Stromal cell of bone marrow (primary cell): ENCODE results near the gene SLC44A3.

Experiments used
- DNase-seq: peaks from one replicate; pipeline ENCODE4 v3.0.0-alpha.2; 2012; ENCODE audit warnings: low read depth

The SLC44A3 gene

DNA sequence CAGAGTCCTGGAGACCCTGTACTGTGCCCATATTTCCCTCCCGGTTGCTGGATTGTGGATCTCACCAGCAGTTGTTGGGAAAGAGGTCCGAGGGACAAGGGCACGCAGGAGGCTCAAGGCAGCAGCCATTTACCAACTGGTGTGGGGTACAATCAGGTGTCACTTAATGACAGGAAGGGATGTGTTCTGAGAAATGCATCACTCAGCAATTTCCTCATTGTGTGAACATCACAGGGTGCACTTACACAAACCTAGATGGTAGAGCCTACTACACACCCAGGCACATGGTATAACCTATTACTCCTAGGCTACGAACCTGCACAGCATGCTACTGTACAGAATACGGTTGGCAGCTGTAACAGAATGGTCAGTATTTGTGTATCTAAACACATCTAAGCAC, 20.7 kb downstream of the SLC44A3 start:
- no peak for DNase-seq

DNA sequence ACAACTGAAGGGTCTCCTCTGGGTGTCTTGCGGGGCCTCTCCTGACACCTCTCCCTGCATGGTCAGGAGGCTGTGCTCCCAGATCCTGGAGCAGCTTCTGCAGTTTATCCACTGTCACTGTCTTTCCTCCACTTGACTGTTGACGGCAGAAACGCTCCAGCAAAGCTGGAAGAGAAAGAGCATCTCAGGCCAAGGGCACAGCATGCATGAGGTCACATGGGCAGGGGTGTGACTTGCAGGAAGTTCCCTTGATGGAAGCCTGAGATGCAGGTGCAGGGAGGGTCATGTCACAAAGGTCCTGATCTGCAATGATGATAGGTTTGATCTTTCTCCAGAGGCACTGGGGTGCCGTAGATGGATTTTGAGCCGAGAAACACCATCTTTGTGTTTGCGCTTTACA, 23.3 kb downstream of the SLC44A3 start:
- no peak for DNase-seq

DNA sequence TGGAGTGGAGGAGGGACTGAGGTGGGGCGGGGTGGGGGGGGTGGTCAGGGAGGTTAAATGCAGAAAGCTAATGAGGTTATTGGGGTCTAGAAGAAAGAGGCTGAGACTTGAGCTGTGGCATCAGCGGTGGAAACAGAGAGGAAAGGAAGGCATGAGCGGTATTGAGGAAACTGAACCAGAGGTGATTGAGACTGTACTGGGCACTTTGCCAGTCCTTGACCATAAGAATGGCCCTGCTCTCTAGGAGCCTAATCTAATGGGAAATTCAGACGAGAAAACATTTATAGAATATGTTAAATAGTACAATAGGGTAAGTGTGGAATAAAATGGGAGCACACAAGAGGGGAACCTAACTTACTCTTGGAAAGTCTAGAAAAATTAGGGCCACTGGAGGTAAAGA, 23.7 kb downstream of the SLC44A3 start:
- DNase-seq = no peak

DNA sequence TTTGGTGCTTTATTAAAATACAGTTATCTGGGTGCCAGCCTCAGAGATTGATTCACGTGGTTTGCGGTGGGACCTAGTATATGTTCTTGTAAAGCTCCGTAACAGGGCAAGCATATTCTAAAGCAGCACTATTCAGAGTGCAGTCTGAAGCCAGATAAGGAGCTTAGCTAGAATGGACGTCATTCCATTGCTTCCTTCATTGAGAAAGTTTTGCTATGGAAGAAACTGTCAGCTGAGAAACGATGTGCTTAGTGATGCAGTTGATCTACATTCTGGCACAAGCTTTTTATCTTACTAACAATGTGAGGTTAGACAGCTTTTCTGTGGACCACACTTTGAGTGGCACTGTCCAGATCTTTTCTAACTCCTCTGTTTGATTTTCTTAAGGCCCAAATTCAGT, 26.2 kb downstream of the SLC44A3 start:
- no peak for DNase-seq

DNA sequence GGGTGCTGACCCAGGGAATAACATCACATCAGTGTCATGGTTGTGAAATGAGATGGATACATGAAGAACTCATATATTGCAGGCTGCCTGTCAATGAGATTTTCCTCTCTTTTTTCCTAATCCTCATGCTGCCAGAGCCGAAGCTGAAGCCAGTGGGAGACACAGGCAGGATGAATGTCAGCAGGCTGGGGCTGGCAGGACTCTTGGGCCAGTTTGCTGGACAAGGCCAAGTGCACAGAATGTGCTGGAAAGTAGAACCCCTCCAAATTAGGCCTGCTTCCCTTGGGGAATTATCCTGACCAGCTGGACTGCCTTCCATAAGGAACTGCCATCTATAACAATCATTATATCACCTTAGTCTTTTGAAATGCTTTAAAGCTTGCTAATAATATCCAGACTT, 31.4 kb downstream of the SLC44A3 start:
- no peak for DNase-seq

DNA sequence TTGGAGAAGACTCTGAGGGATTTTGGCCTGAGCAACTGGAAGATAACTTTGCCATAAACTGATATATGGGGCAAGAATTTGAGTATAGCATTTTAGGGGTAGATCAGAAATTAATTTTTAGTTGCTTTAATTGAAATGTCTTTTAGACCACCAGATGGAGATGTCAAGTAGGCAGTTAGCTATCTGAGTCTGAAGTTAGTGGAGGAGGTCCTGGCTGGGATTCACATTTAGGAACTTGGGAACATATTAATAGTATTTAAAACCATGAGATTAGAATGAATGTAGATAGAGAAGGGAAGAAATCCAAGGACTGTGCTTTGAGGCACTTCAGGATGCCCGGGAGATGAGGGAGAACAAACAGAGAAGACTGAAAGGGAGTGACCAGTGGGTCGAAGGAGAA, 32.6 kb downstream of the SLC44A3 start:
- DNase-seq = no peak

DNA sequence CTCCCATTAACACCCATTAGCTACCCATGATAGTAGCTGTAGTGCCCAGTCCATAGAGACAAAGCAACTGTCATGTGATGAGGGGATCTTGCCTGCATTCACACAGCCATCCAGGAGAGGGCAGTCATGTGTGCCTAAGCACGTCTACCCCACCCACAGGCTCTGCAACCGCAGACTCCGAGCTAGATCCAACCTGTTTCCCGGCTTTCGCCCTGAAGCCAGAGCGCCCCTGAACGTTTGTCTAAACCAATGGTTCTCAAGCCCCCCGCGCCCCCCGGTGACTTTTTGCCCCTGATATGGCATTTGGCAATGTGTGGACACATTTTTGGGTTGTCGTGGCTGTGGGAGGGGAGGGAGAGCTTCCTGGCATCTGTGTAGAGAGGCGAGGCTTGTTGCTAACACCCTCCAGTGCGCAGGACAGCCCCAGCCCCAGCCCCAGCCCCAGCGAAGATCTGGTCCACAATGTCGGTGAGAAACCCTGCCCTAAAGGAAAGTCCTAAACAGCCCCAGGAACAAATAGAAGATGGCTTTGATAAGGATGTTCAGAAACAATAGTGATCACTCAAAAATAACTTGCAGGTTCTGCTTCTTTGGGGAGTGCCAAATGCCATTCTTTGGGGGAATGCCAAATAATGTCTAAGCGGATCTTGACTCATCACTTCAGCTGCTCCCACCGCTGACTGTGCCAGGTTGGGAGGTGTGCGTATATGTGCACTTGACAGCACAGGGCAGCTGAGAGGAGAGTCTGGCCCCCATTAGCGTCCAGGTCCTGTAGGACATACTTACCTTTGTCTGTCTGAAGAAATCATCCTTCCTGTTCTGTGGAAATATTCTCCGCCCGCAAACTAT, 34.5 kb downstream of the SLC44A3 start:
- peak; percentile 81 for DNase-seq

DNA sequence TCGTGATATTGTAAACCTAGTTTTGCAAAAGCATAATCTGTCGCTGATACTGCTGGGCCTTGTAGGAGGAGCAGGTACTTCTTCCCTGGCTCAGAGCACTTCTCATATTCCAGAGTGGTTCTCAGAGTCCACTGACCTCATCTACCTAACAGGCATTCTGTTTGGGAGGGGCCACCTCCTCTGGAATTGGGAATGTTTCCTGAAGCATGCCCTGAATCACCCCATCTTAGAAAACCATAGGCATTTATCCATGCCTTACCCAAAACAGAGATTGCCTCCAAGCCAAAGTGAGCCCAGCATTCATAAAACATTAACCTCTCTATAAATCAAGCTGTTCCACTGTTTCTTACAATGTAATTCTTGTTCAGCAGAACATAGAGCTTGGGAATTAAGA, 35.1 kb downstream of the SLC44A3 start:
- DNase-seq = no peak

DNA sequence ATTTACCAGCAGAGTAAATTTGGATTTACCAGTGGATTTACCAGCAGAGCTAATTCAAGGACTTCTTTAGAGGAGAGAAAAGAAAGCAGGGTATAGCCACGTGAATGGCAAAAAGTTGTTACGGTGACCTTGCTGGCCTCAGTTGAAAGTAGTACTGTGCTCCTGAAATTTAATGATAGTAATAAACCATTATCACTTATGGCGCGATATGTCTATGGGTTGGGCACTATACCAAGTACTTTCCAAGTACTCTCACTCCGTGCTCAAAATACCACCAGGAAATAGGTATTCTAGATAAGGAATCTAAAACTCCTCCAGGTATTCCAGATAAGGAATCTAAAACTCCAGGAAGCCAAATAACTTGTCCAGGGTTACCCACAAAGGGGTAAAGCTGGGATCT, 35.8 kb downstream of the SLC44A3 start:
- no peak for DNase-seq

DNA sequence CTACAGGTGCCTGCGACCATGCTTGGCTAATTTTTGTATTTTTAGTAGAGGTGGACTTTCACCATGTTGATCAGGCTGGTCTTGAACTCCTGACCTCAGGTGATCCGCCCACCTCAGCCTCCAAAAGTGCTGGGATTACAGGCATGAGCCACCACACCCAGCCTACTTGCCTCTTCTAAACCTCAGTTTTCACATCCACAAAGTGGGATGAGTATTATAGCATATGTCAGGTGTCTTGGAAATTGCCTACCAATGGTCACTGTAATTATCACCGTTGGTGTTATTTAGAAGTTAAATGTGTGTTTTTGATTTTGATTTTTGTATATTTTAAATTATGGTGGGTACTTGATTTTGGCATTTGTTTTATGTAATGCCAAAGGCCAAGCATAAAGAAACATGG, 36.7 kb downstream of the SLC44A3 start:
- no peak for DNase-seq

DNA sequence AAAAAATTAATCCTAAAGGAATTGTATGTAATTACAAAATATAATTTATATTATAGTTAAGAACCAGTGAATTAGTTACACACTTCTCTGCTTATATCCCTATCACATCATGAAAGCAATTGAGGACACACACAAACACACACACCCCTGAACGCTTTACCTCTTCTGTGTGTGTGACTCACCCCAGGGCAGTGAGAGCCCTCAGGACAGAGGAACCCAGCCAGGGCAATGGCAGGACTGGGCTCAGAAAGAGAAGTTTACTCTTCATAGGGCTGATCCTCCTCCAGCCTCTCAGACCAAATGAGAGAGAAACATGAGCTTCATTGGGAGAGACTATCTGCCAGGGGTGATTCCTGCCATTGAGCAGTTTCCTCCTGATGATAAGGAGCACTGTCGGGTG, 38.1 kb downstream of the SLC44A3 start:
- DNase-seq = no peak

DNA sequence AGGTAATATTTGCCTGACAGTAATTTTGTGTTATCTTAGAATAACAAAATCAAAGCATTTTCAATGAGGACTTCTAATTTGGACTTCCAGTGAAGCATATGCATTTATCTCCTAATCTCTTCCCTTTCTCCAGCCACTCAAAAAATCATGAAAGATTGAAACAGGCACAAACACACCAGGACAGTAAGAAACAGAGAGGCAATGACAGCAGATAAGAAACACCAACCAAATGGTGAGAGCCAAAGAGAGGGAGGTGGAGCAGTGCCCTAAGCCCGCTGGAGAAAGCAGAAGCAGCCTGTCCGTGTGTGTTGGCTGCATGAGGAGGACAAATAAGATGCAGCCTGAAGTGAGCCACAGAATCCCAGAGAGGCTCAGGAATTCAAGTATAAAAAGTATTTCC, 39.0 kb downstream of the SLC44A3 start:
- DNase-seq = no peak

DNA sequence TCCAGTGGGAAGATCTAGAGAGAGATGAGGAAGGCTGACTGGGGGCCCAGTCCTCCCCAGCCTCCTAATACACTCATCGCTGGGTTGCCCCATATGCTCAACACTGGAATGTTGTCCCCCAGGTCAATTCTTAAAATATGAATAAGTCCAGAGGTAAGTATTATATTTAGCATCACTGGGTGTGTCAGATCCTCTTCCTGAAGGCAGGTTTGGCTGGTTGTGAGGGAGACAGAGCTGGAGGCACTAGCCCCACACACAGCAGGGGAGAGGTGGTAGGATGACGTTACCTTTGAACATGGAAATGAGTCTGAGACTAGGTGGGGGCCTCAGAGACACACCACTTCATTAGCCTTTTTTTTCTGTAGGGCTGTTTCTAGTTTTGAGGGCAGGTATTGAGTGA, 42.6 kb downstream of the SLC44A3 start:
- DNase-seq = no peak

DNA sequence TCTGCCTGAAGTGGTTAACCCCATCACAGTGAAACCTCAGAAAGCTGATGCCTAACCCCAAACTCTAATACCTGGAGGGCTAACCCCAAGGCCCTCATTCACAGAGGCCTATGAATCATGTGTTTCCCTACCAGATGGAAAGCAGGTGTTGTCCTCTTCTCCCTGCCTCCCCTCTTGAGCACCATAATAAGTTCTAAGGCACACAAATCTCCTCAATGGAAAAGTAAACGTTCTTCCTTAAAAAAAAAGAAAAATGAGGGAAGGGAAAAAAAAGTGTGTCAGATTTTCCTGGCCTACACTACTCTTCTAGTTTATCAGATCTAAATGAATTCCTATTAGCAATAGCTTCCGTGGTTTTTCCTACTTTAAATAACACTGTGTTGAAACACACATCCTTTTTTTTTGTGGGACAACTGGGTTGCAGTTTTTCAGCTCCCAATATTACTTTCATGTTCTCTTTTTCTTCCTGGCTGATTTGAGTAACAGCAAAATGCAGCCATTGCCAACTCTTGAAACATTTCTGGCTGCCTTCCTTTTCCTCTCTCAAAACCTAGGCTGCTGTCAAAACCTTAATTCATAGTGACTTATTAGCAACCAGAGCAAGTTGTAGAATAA, 43.2 kb downstream of the SLC44A3 start:
- DNase-seq = peak; percentile 74

DNA sequence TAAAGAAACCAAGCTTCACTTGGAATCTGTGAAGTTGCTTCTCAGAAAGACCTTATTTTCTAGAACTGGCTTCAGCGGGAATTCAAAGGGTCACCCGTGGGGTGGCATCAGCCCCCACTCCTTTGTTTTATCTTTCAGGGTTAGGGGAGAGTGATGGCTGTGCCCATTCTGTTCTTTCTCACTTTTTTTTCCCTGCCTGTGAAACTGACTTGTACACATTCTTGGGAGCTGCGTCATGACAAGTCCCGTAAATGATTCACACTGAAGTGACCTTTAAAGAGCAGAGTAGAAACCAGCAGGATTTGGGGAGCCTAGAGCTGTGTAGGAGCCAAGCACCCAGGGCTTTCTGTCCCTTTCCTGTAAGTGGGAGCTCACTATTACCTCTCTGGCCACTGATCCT, 43.8 kb downstream of the SLC44A3 start:
- peak; percentile 89 for DNase-seq

DNA sequence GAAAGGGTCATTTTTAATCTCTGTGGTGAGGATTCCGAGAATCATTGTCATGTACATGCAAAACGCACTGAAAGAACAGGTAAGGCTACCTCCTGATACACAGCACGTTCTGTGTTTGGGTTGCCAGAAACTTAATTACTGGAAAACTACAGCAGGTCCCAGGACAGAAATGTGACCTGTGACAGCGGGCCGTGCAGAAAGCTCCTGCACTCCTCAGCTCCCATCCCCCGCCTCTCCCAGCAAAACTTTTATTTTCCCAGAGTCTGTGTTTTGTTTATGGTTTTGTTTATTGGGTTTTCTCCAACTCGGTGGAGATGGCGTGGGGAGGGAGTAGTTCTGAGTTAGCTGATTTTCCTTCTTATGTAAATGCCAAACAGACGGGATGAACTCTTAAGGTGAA, 44.7 kb downstream of the SLC44A3 start:
- no peak for DNase-seq

DNA sequence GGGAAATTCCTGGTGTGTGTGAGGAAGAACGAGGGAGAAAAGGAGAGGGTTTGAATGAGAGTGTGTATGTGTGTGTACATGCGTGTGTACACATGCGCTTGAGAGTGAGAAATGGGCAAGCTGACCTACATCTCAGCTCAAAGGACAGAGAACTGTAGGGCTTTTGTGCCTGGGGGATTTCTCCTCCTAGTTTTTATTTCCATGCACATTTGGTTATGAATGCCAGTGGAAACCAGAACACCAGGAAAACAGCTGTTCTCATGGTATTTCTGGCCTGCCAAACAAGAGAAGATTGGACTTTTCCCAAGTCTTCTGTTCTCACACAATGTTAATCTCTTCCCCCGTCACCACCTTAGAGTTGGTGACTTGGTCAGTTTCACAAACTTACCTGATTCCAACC, 45.2 kb downstream of the SLC44A3 start:
- DNase-seq = peak; percentile 66

DNA sequence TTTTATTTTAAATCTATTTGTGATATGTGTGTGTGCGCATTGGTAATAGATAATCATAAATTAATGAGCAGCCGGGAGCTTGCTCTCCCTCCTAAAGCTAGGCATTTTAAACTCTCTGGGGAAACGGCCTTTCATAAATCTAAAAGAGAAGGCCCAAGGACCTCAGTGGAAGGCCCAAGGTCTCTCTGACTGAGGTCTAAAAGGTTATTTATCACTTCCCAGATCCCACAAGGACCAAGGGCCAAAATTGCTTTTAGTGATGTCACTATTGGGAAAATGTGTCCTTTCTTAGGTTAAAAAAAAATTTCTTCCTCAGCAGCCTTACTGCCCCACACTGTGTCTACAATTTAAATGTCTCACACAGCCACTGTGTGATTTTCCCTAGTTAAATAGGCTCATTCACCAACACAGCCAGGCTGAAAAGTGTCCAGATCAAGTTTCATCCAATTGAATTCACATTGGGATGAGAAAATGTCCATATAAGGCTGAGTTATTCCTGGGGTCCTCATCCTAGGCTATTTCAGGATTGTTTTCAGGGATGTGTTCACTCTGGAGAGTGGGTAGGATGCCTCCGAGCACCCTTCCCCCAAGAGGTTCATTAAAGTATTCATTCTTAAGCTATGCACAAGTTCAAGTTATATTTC, 46.1 kb downstream of the SLC44A3 start:
- peak; percentile 53 for DNase-seq

DNA sequence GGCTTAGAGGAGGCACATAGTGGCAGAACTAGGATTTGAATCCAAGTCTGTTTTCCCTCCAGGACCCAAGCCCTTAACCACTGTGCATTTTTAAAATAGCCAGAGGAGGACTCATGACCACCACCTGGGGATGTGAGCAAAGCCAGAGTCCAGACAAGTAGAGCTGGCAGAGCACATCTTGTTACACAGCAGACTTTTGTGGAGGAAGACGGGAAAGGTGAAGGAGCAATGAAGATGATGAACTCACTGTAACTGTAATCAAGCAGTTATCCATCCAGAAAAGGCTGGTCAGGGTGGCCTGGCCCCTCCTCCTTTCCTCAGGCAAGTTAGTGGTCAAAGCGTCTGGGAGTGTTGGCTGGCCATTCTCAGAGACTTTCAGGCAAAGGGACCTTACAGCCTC, 50.9 kb downstream of the SLC44A3 start:
- DNase-seq = no peak

DNA sequence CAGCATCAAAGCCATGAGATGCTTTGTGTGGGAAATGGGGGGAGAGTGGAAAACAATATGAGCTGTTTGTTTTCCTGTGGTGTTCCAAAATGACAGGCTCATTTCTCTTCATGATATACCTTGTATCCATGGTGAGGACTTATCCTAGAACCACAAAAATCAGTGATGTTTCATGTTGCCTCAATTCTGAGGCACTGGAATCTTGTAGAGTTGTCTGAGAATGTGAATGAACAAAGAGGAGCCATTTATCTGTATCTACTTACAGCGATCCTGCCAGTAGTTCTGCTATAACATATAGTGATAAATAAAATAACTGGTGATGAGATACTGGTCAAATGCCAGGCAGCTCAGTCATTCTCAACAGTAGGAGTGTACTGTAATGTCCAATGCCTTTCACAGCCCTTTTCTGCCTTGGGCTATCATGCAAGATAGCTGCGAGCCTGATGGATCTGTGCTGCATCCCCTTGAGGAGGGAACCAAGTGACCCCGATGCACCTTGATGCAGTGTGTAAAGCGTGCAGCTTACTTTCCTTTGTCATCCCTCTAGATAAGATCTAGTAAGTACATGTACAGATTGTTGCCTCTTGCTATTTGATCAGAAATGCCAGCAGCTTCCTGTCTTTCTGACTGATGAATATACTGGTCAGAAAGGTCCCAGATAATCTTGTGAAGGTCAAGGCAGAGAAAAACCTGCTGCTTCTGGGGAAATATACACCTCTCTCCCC, 52.8 kb downstream of the SLC44A3 start:
- DNase-seq = no peak

DNA sequence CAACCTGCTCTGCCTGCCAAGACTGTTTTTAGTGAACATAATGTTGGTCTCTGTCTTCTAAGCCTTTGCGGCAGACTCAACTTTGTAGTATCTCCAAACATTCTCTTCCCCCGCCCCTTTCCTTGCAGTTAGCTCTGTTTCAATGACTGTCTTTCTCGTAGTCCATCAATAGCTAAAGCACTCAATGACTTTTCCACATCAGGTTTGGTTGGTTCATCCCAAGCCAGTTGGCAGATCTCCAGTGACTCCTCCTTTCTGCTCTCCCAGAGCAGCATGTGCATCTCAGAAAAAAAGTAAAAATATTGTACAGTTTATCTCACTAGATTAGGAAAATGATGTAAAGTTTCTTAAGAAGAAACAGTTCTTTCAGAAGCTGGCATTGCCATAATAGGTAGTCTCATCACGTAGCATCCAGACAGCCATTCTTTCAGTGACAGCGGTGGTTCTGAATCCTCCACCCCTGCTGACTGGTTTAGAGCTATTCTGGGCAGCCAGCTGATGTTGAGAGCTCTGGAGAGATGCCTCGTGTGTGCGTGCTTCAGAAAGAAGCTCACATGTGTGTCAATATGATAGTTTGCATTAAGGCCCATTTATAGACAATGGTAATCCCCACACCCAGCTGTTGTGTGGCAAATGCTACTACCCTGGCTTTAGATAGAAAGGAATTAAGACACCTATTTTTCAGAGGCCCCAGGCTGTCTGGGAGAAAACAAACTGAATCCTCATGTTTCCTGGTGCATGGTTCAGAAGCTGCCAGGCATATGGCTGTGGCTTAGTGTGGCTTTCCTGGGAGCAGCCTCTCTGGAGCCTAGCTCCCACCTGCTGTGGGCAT, 53.6 kb downstream of the SLC44A3 start:
- DNase-seq = no peak

DNA sequence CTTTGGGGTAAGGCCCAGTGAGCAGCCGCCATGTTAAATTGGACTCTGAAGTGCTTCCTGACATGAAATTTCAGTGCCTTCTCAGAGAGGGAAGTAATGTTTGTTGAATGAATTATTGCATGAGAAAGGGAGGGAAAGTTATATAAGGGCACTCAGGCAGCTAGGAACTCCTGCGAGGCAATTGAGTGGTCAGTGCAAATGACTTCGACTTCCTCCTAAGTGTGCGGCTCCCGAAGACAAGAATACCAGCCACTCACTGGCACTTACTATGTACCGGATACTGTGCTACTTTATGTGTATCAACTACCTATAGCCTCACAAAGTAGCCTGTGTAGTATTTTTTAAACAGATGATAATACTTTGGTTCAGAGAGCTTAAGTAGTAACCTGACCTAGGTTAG, 54.3 kb downstream of the SLC44A3 start:
- DNase-seq = no peak
